Keratinocyte (primary cell): ENCODE data around the gene SSH2. TPM values are rescaled to one million over a fixed set of nuclear protein-coding genes. Genes with fewer than 3 reads are reported as not detected.

Experiments used
- DNase-seq: peaks from one replicate; pipeline ENCODE4 v3.0.0-alpha.2; 2011; ENCODE audit warnings: low read depth, missing footprints, low spot score
- FAIRE-seq: peaks from 2 replicates; lab custom pipeline; 2011; peaks lifted over from hg19 to GRCh38; lab: Jason Lieb, UNC
- H2AFZ ChIP-seq: 2 replicates; pipeline ENCODE4 v1.6.0; 2012; ENCODE audit warnings: low read length, control low read depth, inconsistent platforms; ENCODE audit not compliant: control insufficient read depth
- H3K27ac ChIP-seq: 2 replicates; pipeline ENCODE4 v1.5.1; 2011; ENCODE audit warnings: low read length; ENCODE audit not compliant: control insufficient read depth, insufficient read depth
- H3K27me3 ChIP-seq: 3 replicates; pipeline ENCODE4 v1.6.0; 2011; ENCODE audit warnings: low read length; ENCODE audit not compliant: control insufficient read depth, insufficient read depth; ENCODE audit errors: extremely low read depth
- H3K36me3 ChIP-seq, 2 experiments: 2 replicates in 1 of 2; 3 replicates in 1 of 2; pipeline ENCODE4 v1.5.1; 2011; ENCODE audit warnings: low read length in 2 of 2, mild to moderate bottlenecking in 1 of 2; ENCODE audit not compliant: control insufficient read depth in 2 of 2, insufficient read depth in 2 of 2; ENCODE audit errors: extremely low read depth in 1 of 2
- H3K4me1 ChIP-seq: 3 replicates; pipeline ENCODE4 v1.5.1; 2011; ENCODE audit warnings: low read length; ENCODE audit not compliant: control insufficient read depth, insufficient read depth; ENCODE audit errors: extremely low read depth
- H3K4me2 ChIP-seq: 3 replicates; pipeline ENCODE4 v1.6.0; 2011; ENCODE audit warnings: low read depth, low read length; ENCODE audit not compliant: control insufficient read depth, insufficient read depth; ENCODE audit errors: extremely low read depth
- H3K4me3 ChIP-seq, 3 experiments: fragments of 200-600 bp in 1 of 3; sonication (generic) in 1 of 3; 2 replicates in 2 of 3; 3 replicates in 1 of 3; pipeline ENCODE4 v1.5.1; 2011 to 2016; ENCODE audit warnings: low read length in 3 of 3, mild to moderate bottlenecking in 3 of 3, control low read depth in 2 of 3, inconsistent platforms in 1 of 3, low read depth in 1 of 3, mixed read lengths in 1 of 3, mixed run types in 1 of 3, moderate library complexity in 1 of 3; ENCODE audit not compliant: control insufficient read depth in 2 of 3, insufficient read depth in 2 of 3; ENCODE audit errors: extremely low read depth in 1 of 3
- H3K79me2 ChIP-seq: 2 replicates; pipeline ENCODE4 v1.6.0; 2012; ENCODE audit warnings: low read length; ENCODE audit not compliant: control insufficient read depth, insufficient read depth
- H3K9ac ChIP-seq: 3 replicates; pipeline ENCODE4 v1.6.0; 2011; ENCODE audit warnings: low read length; ENCODE audit not compliant: control insufficient read depth, insufficient read depth; ENCODE audit errors: extremely low read depth
- H3K9me1 ChIP-seq: 3 replicates; pipeline ENCODE4 v1.6.0; 2011; ENCODE audit warnings: low read length; ENCODE audit not compliant: control insufficient read depth, insufficient read depth; ENCODE audit errors: extremely low read depth
- H3K9me3 ChIP-seq: 2 replicates; pipeline ENCODE4 v1.5.1; 2012; ENCODE audit warnings: low read depth, low read length; ENCODE audit not compliant: control insufficient read depth
- H4K20me1 ChIP-seq: 3 replicates; pipeline ENCODE4 v1.6.0; 2011; ENCODE audit warnings: low read length; ENCODE audit not compliant: control insufficient read depth, insufficient read depth; ENCODE audit errors: extremely low read depth
- CTCF ChIP-seq, 3 experiments: IDR thresholded peaks in 1 of 3; conservative IDR thresholded peaks in 1 of 3; optimal IDR thresholded peaks in 1 of 3; 2 replicates in 2 of 3; 3 replicates in 1 of 3; pipeline versions ENCODE3 to v1.5.1; 2011; ENCODE audit warnings: low read length in 3 of 3, mild to moderate bottlenecking in 3 of 3, moderate library complexity in 2 of 3, control low read depth in 1 of 3, inconsistent platforms in 1 of 3; ENCODE audit not compliant: insufficient read depth in 2 of 3; ENCODE audit errors: extremely low read depth in 1 of 3
- EZH2 ChIP-seq: IDR thresholded peaks from one replicate; pipeline ENCODE4 v1.6.1; 2012; ENCODE audit warnings: inconsistent platforms, mild to moderate bottlenecking, low read length, moderate library complexity
- dilution Hi-C: fragments of 300-500 bp; cut with MboI; formaldehyde crosslinking; loops from one replicate; pipeline ENCODE4 v1.7.0; 2020; ENCODE audit warnings: low sequenced_read_pairs; ENCODE audit not compliant: extremely low pct_ligation_motif_present
- polyA plus RNA-seq, 5 experiments: library from polyadenylated mRNA; depleted of rRNA in 3 of 5; stranded (reverse) in 3 of 5; stranded (forward) in 1 of 5; unstranded in 1 of 5; fragments of >200 nt; gene quantifications; 1 replicate in 1 of 5; 2 replicates in 3 of 5; 3 replicates in 1 of 5; pipeline versions ENCODE4 v1.2.1 to v1.2.3, GENCODE V29; 2011 to 2012; ENCODE audit warnings: missing spikeins in 2 of 5, low read depth in 1 of 5, low replicate concordance in 1 of 5

Gene SSH2
- polyA plus RNA-seq, 1 donor (not counting 4 experiments of a cell fraction or from before 2014, with no cell fraction given) = 13.9 TPM

GRCh38 chr17:29820425-29820824, 109.6 kb downstream of the SSH2 start:
- no peak overlapping the region for H2AFZ ChIP-seq
- dilution Hi-C loops = no loop called here
- H3K9ac ChIP-seq = no peak overlapping the region
- H4K20me1 ChIP-seq = no peaks in the 10 kb centered on the region
- no peak overlapping the region for H3K4me2 ChIP-seq
- no peaks in the 10 kb centered on the region for H3K27me3 ChIP-seq
- H3K4me3 ChIP-seq = no peak overlapping the region
- TF ChIP-seq EZH2 (no peak), CTCF (optimal IDR thresholded peaks at IDR 0.05 in 1 of 3, IDR thresholded peaks at IDR 0.05 in 1 of 3, conservative IDR thresholded peaks at IDR 0.05 in 1 of 3; ENCODE audit: extremely low read depth in 1 of 3, insufficient read depth in 2 of 3, low read length in 3 of 3) (no peak)
- H3K27ac ChIP-seq = no peak overlapping the region
- no peaks in the 10 kb centered on the region for H3K9me1 ChIP-seq
- H3K4me1 ChIP-seq = no peaks in the 10 kb centered on the region
- DNase-seq = no peak
- peaks cover 0 to 2% of the 10 kb centered on the region in 2 experiments for H3K36me3 ChIP-seq
- H3K79me2 ChIP-seq = no peaks in the 10 kb centered on the region
- FAIRE-seq = no peak
- H3K9me3 ChIP-seq = no peaks in the 10 kb centered on the region

- Histone ChIP-seq H2AFZ (no peak overlapping the region), H3K4me1 (peaks cover 10% of the 10 kb centered on the region), H3K4me3 (no peak overlapping the region), H3K9ac (no peak overlapping the region), H3K27me3 (no peaks in the 10 kb centered on the region), H3K79me2 (no peaks in the 10 kb centered on the region), H3K9me3 (no peaks in the 10 kb centered on the region), H3K9me1 (no peaks in the 10 kb centered on the region), H3K27ac (peak overlapping the region; percentile 30), H4K20me1 (no peaks in the 10 kb centered on the region), H3K4me2 (no peak overlapping the region), H3K36me3 (no peaks in the 10 kb centered on the region)
- DNase-seq (peak; percentile 17), FAIRE-seq (peak; percentile 20)
- dilution Hi-C loops = no loop called here
- TF ChIP-seq EZH2 (no peak), CTCF (optimal IDR thresholded peaks at IDR 0.05 in 1 of 3, IDR thresholded peaks at IDR 0.05 in 1 of 3, conservative IDR thresholded peaks at IDR 0.05 in 1 of 3; ENCODE audit: extremely low read depth in 1 of 3, insufficient read depth in 2 of 3, low read length in 3 of 3) (peak; percentile 65 to 67 (median 65))
Observed at GRCh38 chr17:29807520-29808361, 122.3 kb downstream of the SSH2 start.
